ENCODE results near the gene CAMKK2.
"Not testable (repeated sequence)": the region's sequence is repeated elsewhere in the genome, so short reads cannot be mapped to it uniquely, and the experiment has no call there.

CAMKK2 gene

DNA sequence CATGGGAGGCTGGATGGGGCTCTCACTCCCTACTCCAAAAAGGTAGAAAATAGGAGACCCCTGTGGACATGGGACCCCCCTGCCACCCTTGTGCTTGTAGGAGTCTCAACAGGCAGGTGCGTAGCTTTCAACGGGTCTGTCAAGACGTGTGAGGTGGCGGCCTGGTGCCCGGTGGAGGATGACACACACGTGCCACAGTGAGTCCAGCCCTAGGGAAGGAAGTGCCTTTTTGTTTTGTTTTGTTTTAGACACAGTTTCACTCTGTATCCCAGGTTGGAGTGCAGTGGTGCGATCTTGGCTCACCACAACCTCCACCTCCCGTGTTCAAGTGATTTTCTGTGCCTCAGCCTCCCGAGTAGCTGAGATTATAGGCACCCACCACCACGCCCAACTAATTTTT lies 73.7 kb downstream of the CAMKK2 start:
- no peak for DNase-seq

DNA sequence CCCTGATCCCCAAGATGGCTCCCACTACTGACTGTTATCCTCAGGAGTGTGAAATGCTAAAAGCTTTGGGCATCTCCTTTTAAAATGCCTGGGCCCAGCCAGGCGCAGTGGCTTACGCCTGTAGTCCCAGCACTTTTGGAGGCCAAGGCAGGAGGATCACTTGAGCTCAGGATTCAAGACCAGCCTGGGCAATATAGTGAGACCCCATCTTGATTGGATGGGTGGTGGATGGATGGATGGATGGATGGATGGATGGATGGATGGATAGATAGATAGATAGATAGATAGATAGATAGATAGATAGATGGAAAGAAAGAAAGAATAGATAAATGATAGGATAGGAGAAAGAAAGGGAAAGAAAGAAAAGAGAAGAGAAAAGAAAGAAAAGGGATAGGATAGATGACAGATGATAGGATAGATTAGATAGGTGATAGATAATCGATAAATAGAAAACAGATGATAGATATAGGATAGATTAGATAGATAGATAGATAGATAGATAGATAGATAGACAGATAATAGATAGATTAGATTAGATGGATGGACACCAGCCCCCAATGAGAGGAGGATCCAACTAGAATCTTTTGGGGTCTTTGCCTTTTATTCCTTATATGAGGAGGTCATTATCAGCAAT lies 77.0 kb downstream of the CAMKK2 start:
- no peak for DNase-seq

- DNase-seq: no peak
These were observed 77.7 kb downstream of the CAMKK2 start for GRCh38 chr12:121218588-121219352.

DNA sequence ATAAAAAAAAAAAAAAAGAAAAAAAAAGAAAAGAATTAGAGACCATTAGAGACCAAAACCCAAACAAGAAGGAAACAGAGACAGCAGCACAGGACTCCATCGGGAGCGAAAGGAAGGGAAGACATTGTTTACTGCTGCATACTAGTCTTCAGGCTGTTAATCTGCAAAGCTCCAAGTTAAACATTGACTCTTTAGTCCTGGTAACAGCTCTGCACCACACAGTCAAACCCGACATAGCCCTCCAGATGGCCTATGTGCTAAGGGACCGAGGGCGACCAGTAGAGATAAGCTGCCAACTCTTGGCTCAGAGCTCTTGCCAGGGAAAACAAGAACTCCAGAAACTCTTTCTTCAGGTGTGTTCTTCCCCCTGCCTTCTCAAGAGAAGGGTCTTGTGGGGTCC lies 78.7 kb downstream of the CAMKK2 start:
- DNase-seq: no peak

GRCh38 chr12:121217063-121217462 lies 79.4 kb downstream of the CAMKK2 start:
- DNase-seq: no peak

DNA sequence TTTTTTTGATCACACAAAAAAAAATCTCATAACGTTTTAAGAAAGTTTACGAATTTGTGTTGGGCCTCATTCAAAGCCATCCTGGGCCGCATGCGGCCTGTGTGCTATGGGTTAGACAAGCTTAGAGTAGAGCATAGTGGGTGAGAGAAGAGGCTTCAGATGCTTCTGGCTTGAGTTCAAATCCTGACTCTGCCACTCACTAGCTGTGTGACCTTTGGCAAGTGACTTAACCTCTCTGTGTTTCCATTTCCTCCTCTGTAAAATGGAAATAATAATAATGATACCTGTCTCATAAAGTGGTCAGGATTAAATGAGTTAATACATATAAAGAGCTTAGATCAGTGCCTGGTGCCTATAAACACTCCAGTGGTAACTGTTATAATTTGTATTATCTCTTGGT lies 80.4 kb downstream of the CAMKK2 start:
- DNase-seq: no peak

- DNase-seq: no peak
These were observed 81.4 kb downstream of the CAMKK2 start for GRCh38 chr12:121214855-121215745.

GRCh38 chr12:121214166-121214777 lies 82.2 kb downstream of the CAMKK2 start:
- no peak for DNase-seq

GRCh38 chr12:121212875-121213274 lies 83.6 kb downstream of the CAMKK2 start:
- DNase-seq: no peak

GRCh38 chr12:121209624-121210572 lies 86.6 kb downstream of the CAMKK2 start, which contains the start of gene P2RX4:
TSS of gene P2RX4 (plus strand) at chr12:121210129. CDS start at chr12:121210165, 36 bp downstream.
- peak; percentile 50 for DNase-seq

DNA sequence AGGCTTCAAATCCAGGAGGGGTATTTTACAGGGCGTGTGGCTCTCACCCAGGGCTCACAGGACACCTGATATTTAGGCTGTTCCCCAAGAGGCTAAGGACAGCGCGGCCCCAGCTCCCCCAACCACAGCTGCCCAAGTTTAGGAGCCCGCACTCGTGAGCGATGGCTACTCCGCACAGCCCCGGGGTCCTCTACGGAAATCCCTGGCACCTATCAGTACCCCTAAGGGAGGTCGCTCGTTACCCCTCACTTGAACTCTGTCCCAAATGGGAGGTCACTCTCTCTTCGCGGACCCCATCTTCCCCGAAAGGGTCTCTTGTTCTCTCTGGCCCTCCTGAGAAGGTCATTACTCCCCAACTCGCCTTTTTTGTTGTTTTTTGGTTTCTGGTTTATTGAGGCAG lies 87.3 kb downstream of the CAMKK2 start:
- no peak for DNase-seq

DNA sequence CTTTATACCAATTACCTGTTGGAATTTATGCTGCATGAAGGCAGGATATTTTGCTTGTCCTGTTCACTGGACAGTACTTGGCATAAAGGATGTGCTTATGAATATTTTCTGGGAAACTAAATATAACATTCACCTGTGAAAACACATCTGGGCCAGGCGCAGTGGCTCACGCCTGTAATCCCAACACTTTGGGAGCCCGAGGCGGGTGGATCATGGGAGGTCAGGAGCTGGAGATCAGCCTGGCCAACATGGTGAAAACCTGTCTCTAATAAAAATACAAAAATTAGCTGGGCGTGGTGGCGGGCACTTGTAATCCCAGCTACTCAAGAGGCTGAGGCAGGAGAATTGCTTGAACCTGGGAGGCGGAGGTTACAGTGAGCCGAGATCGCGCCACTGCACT lies 87.9 kb downstream of the CAMKK2 start:
- DNase-seq: not testable (repeated sequence)

DNA sequence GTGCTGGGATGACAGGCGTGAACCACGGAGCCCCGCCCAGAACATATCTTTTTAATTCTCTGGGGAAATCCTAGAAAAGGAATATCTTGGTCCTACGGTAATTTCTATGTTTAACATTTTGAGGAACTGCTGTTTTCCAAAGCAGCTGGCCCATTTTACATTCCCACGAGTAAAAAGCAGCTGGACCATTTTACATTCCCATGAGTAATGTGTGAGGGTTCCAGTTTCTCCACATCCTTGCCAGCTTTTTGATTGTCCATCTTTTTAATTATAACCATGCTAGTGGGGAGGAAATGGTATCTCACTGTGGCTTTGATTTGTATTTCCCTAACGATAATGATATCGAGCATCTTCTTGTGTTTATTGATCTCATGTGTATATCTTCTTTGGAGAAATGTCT lies 91.0 kb downstream of the CAMKK2 start:
- DNase-seq: no peak

GRCh38 chr12:121203482-121203881 lies 93.0 kb downstream of the CAMKK2 start:
- DNase-seq: no peak

GRCh38 chr12:121202407-121203355 lies 93.8 kb downstream of the CAMKK2 start:
- no peak for DNase-seq

DNA sequence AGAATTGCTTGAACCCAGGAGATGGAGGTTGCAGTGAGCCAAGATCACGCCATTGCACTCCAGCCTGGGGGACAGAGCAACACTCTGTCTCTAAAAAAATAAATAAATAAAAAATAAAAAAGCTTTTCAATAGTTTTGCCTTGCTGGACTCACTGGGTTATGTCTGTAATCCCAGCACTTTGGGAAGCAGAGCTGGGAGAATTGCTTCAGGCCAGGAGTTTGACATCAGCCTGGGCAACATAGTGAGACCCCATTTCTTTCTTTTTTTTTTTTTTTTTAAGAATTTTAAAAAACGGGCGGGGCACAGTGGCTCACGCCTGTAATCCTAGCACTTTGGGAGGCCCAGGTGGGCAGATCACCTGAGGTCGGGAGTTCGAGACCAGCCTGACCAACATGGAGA lies 95.4 kb downstream of the CAMKK2 start:
- not testable (repeated sequence) for DNase-seq

GRCh38 chr12:121198949-121199348 lies 97.6 kb downstream of the CAMKK2 start:
- no peak for DNase-seq

GRCh38 chr12:121196902-121197301 lies 99.6 kb downstream of the CAMKK2 start:
- DNase-seq: no peak

DNA sequence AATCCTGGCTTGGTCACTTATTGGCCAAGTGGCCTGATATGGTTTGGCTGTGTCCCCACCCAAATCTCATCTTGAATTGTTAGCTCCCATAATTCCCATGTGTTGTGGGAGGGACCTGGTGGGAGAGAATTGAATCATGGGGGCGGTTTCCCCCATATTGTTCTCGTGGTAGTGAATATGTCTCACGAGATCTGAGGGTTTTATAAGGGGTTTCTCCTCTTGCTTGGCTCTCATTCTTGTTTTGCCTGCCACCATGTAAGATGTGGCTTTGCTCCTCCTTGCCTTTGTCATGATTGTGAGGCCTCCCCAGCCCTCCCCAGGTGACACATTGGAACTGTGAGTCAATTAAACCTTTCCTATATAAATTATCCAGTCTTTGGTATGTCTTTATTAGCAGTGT lies 105.4 kb downstream of the CAMKK2 start:
- no peak for DNase-seq

DNA sequence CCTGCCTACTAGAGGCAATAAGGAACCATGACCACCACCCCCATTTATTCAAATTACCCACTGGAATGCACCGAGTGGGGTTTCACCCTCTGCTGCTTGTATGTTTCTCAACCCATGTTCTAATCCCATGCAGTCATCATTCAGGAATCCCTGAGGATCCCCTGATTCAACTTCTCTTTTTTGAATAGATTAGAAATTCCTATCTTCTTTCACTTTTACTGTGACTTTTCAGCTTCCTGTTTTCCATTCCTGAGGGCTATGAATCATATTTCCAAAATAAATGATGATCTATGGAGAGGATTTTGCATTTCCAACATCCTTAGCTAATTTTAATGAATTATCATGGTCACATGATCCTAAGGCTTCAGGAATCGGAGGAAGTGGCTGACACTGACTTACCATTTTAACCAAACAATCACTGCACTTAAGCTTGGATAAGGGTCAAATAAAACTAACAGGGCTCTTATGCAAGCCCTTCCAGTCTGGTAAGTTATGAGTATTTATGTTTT lies 105.9 kb downstream of the CAMKK2 start:
- no peak for DNase-seq
